Measurements from ENCODE around the gene RAB40A. TPM values are rescaled to one million over a fixed set of nuclear protein-coding genes. Genes with fewer than 3 reads are reported as not detected.

The RAB40A gene
- total RNA-seq, 2 donors from 2014 or later, result 0.51 to 0.66 TPM

- H3K27ac Mint-ChIP-seq, result no peak overlapping the region
- H3K4me1 Mint-ChIP-seq, result peaks cover under 1% of the 10 kb centered on the region
These were observed 718 bp downstream of the RAB40A start for GRCh38 chrX:103518571-103518970.

GRCh38 chrX:103517246-103517645 is 2.0 kb downstream of the RAB40A start:
- H3K9ac ChIP-seq (ENCODE audit: extremely low read depth, low read length, poor library complexity, severe bottlenecking), result no peak overlapping the region
- H3K36me3 Mint-ChIP-seq (ENCODE audit: low read depth), result no peaks in the 10 kb centered on the region

More at GRCh38 chrX:103518571-103518970, 718 bp downstream of the RAB40A start:
- H3K27ac ChIP-seq (ENCODE audit: low read depth, low read length), result no peak overlapping the region
- H3K36me3 ChIP-seq (ENCODE audit: control insufficient read depth, insufficient read depth, low read length), result no peaks in the 10 kb centered on the region
- no peak overlapping the region for H3K4me3 Mint-ChIP-seq
- H3K4me1 ChIP-seq (ENCODE audit: control insufficient read depth, insufficient read depth, low read length), result no peaks in the 10 kb centered on the region
- H3K27me3 Mint-ChIP-seq (ENCODE audit: insufficient read depth), result peaks cover 24% of the 10 kb centered on the region
- no peak overlapping the region for H3K9ac ChIP-seq (ENCODE audit: extremely low read depth, low read length, poor library complexity, severe bottlenecking)
- WGBS, 2 experiments (ENCODE audit: insufficient coverage in 1 of 2, insufficient read length in 1 of 2), result no CpG with 5 or more reads among the region's 2 CpGs
- H3K27me3 ChIP-seq (ENCODE audit: control insufficient read depth, insufficient read depth, low read length, poor library complexity, severe bottlenecking), result no peaks in the 10 kb centered on the region
- no peak overlapping the region for H3K4me3 ChIP-seq (ENCODE audit: low read length)
- TF ChIP-seq CTCF (conservative IDR thresholded peaks at IDR 0.05), result no peak
- no peaks in the 10 kb centered on the region for H3K9me3 ChIP-seq (ENCODE audit: control insufficient read depth, low read length)
- DNase-seq, result no peak
- H3K9me3 Mint-ChIP-seq, result no peaks in the 10 kb centered on the region
- H3K36me3 Mint-ChIP-seq (ENCODE audit: low read depth), result no peaks in the 10 kb centered on the region

GRCh38 chrX:103513476-103514108 is 5.7 kb downstream of the RAB40A start:
- no peak overlapping the region for H3K9ac ChIP-seq (ENCODE audit: extremely low read depth, low read length, poor library complexity, severe bottlenecking)
- H3K27ac ChIP-seq (ENCODE audit: low read depth, low read length), result no peak overlapping the region
- DNase-seq, result no peak
- H3K27ac Mint-ChIP-seq, result no peak overlapping the region
- H3K36me3 ChIP-seq (ENCODE audit: control insufficient read depth, insufficient read depth, low read length), result no peaks in the 10 kb centered on the region
- H3K27me3 Mint-ChIP-seq (ENCODE audit: insufficient read depth), result peaks cover 30% of the 10 kb centered on the region
- H3K4me3 Mint-ChIP-seq, result no peak overlapping the region
- no peaks in the 10 kb centered on the region for H3K4me1 ChIP-seq (ENCODE audit: control insufficient read depth, insufficient read depth, low read length)
- no peak for TF ChIP-seq CTCF (conservative IDR thresholded peaks at IDR 0.05)
- no peak overlapping the region for H3K4me3 ChIP-seq (ENCODE audit: low read length)
- H3K9me3 ChIP-seq (ENCODE audit: control insufficient read depth, low read length), result no peaks in the 10 kb centered on the region
- H3K4me1 Mint-ChIP-seq, result peaks cover 9% of the 10 kb centered on the region
- H3K27me3 ChIP-seq (ENCODE audit: control insufficient read depth, insufficient read depth, low read length, poor library complexity, severe bottlenecking), result no peaks in the 10 kb centered on the region
- WGBS, 2 experiments (ENCODE audit: insufficient coverage in 1 of 2, insufficient read length in 1 of 2), result 71% methylated on average over 4 of the region's 4 CpGs; no CpG with 5 or more reads in 1 of the 2 experiments
- H3K9me3 Mint-ChIP-seq, result peaks cover under 1% of the 10 kb centered on the region
- H3K36me3 Mint-ChIP-seq (ENCODE audit: low read depth), result no peaks in the 10 kb centered on the region

More at GRCh38 chrX:103517246-103517645, 2.0 kb downstream of the RAB40A start:
- Histone ChIP-seq H3K36me3 (ENCODE audit: control insufficient read depth, insufficient read depth, low read length) (no peaks in the 10 kb centered on the region), H3K9me3 (ENCODE audit: control insufficient read depth, low read length) (no peaks in the 10 kb centered on the region), H3K27me3 (ENCODE audit: control insufficient read depth, insufficient read depth, low read length, poor library complexity, severe bottlenecking) (no peaks in the 10 kb centered on the region), H3K27ac (ENCODE audit: low read depth, low read length) (no peak overlapping the region), H3K4me3 (ENCODE audit: low read length) (no peak overlapping the region), H3K4me1 (ENCODE audit: control insufficient read depth, insufficient read depth, low read length) (no peaks in the 10 kb centered on the region)
- 92% methylated on average over 2 of the region's 2 CpGs; no CpG with 5 or more reads in 1 of the 2 experiments for WGBS, 2 experiments (ENCODE audit: insufficient coverage in 1 of 2, insufficient read length in 1 of 2)
- H3K9me3 Mint-ChIP-seq, result no peaks in the 10 kb centered on the region
- no peak overlapping the region for H3K4me3 Mint-ChIP-seq
- H3K27ac Mint-ChIP-seq, result no peak overlapping the region
- no peak for DNase-seq
- H3K27me3 Mint-ChIP-seq (ENCODE audit: insufficient read depth), result peaks cover 24% of the 10 kb centered on the region
- H3K4me1 Mint-ChIP-seq, result peaks cover 9% of the 10 kb centered on the region
- TF ChIP-seq CTCF (conservative IDR thresholded peaks at IDR 0.05), result no peak

All from endodermal cell (in vitro differentiated cells).